A549 (cell line): Measurements from ENCODE around the gene RABGAP1. TPM values are rescaled to one million over a fixed set of nuclear protein-coding genes. Genes with fewer than 3 reads are reported as not detected.

Source experiments
- ATAC-seq, 2 experiments: fragments of 200-7000 bp in 1 of 2; fragments of >200 bp in 1 of 2; cut with Nextera tagmentation in 1 of 2; cut with Tn5 transposase in 1 of 2; 3 replicates each; pipeline versions ENCODE4 v1.8.0 to v1.9.1; 2018 to 2020; ENCODE audit warnings: mild to moderate bottlenecking in 1 of 2, moderate library complexity in 1 of 2
- CTCF ChIA-PET: fragments of 300-600 bp; sonication (Branson Sonifier 250); formaldehyde crosslinking; extraction: SDS; loops from one replicate; lab custom pipeline; 2021; ENCODE audit warnings: antibody characterized with exemption, inconsistent platforms; lab: Yijun Ruan, JAX
- POLR2A ChIA-PET: fragments of 350-600 bp; formaldehyde crosslinking; extraction: SDS; loops from one replicate; lab custom pipeline; 2021; ENCODE audit warnings: antibody characterized with exemption, inconsistent platforms; lab: Yijun Ruan, JAX
- DNase-seq, 2 experiments: peaks; one replicate each; pipeline versions ENCODE4 v3.0.0 to v3.0.0-alpha.2; 2011 to 2016; ENCODE audit warnings: low read depth in 1 of 2, low spot score in 1 of 2
- FAIRE-seq: peaks from 2 replicates; lab custom pipeline; 2011; peaks lifted over from hg19 to GRCh38; lab: Jason Lieb, UNC
- H3K27ac ChIP-seq, 2 experiments: fragments of >200 bp; sonication (Bioruptor Twin); formaldehyde crosslinking; 3 replicates each; pipeline ENCODE4 v1.5.1; 2016 to 2017
- H3K4me1 ChIP-seq: fragments of >200 bp; sonication (Bioruptor Twin); formaldehyde crosslinking; 3 replicates; pipeline ENCODE4 v1.6.1; 2016
- H3K4me2 ChIP-seq: fragments of >200 bp; sonication (Bioruptor Twin); formaldehyde crosslinking; 3 replicates; pipeline ENCODE4 v1.6.1; 2016
- H3K4me3 ChIP-seq: fragments of >200 bp; sonication (Bioruptor Twin); formaldehyde crosslinking; 3 replicates; pipeline ENCODE4 v1.5.1; 2016
- H3K9me3 ChIP-seq: fragments of >200 bp; sonication (Bioruptor Twin); formaldehyde crosslinking; 3 replicates; pipeline ENCODE4 v1.6.1; 2016
- ATOH8 ChIP-seq: fragments of 250-450 bp; sonication (Bioruptor Pico); IDR thresholded peaks from 2 replicates; pipeline ENCODE4 v1.5.0; 2020; ENCODE audit warnings: low read depth, mild to moderate bottlenecking, moderate library complexity
- BHLHE40 ChIP-seq: IDR thresholded peaks from 2 replicates; pipeline ENCODE4 v1.6.1; 2012; ENCODE audit warnings: low read depth, low read length, inconsistent platforms
- CEBPB ChIP-seq, 2 experiments: fragments of >200 bp in 1 of 2; sonication (Bioruptor Twin) in 1 of 2; formaldehyde crosslinking in 1 of 2; IDR thresholded peaks; 2 replicates each; pipeline ENCODE4 v1.6.1; 2012 to 2016
- CHD2 ChIP-seq: fragments of 150-350 bp; IDR thresholded peaks from 2 replicates; pipeline ENCODE4 v1.6.1; 2014; ENCODE audit warnings: low read length; ENCODE audit not compliant: partially characterized antibody
- CTCF ChIP-seq: fragments of >200 bp; sonication (Bioruptor Twin); formaldehyde crosslinking; IDR thresholded peaks from 3 replicates; pipeline ENCODE4 v1.5.1; 2016
- EHF ChIP-seq: fragments of 250-450 bp; sonication (Bioruptor Pico); IDR thresholded peaks from 2 replicates; pipeline ENCODE4 v1.5.0; 2020; ENCODE audit warnings: mild to moderate bottlenecking
- EHMT2 ChIP-seq: fragments of 200-600 bp; sonication (generic); IDR thresholded peaks from 2 replicates; pipeline ENCODE4 v1.6.1; 2016; ENCODE audit warnings: antibody characterized with exemption, low read depth, mild to moderate bottlenecking, moderate library complexity
- FOXS1 ChIP-seq: fragments of 250-450 bp; sonication (Bioruptor Pico); IDR thresholded peaks from 2 replicates; pipeline ENCODE4 v1.5.0; 2020; ENCODE audit warnings: mild to moderate bottlenecking, moderate library complexity
- GATA3 ChIP-seq: IDR thresholded peaks from 2 replicates; pipeline ENCODE4 v1.6.1; 2012; ENCODE audit warnings: borderline replicate concordance
- HDAC2 ChIP-seq: fragments of 200-600 bp; sonication (generic); IDR thresholded peaks from 2 replicates; pipeline ENCODE4 v1.6.1; 2016
- HOXB13 ChIP-seq: fragments of 250-450 bp; sonication (Bioruptor Pico); IDR thresholded peaks from 2 replicates; pipeline ENCODE4 v1.5.0; 2020; ENCODE audit warnings: low read depth, mild to moderate bottlenecking, moderate library complexity
- KDM1A ChIP-seq: fragments of 200-600 bp; sonication (generic); IDR thresholded peaks from 2 replicates; pipeline ENCODE4 v1.6.1; 2016; ENCODE audit warnings: low read depth, mild to moderate bottlenecking
- KDM5A ChIP-seq: fragments of 200-600 bp; sonication (generic); IDR thresholded peaks from 2 replicates; pipeline ENCODE4 v1.6.1; 2016; ENCODE audit warnings: antibody characterized with exemption, mild to moderate bottlenecking
- MAX ChIP-seq: IDR thresholded peaks from 2 replicates; pipeline ENCODE4 v1.6.1; 2012
- POLR2AphosphoS2 ChIP-seq: conservative IDR thresholded peaks from 2 replicates; pipeline ENCODE4 v1.6.1; 2012; ENCODE audit warnings: low read length, improper control_type of control experiment, inconsistent platforms
- RCOR1 ChIP-seq: fragments of 150-350 bp; IDR thresholded peaks from 2 replicates; pipeline ENCODE4 v1.6.1; 2014; ENCODE audit warnings: antibody characterized with exemption, low read length, low read depth
- REST ChIP-seq: fragments of 200-600 bp; sonication (generic); IDR thresholded peaks from 2 replicates; pipeline ENCODE4 v1.6.1; 2016; ENCODE audit warnings: antibody characterized with exemption, mild to moderate bottlenecking, moderate library complexity
- RFX5 ChIP-seq: fragments of 450-650 bp; IDR thresholded peaks from 2 replicates; pipeline ENCODE4 v1.7.1; 2014; ENCODE audit warnings: antibody characterized with exemption, mild to moderate bottlenecking, moderate library complexity
- SMC3 ChIP-seq: fragments of >200 bp; sonication (Bioruptor Twin); formaldehyde crosslinking; IDR thresholded peaks from 3 replicates; pipeline ENCODE4 v1.6.1; 2018; ENCODE audit warnings: inconsistent platforms
- ZSCAN20 ChIP-seq: fragments of 250-450 bp; sonication (Bioruptor Pico); IDR thresholded peaks from 2 replicates; pipeline ENCODE4 v1.8.0; 2022; ENCODE audit warnings: mild to moderate bottlenecking, moderate library complexity
- WGBS: methylation state at CpG from one replicate; pipeline ENCODE4 v1.1.6; 2017; ENCODE audit errors: missing lambda C conversion rate; 5-methylcytosine and 5-hydroxymethylcytosine counted together
- polyA plus RNA-seq, 4 experiments: library from polyadenylated mRNA; depleted of rRNA in 3 of 4; stranded (reverse); fragments of >200 nt; fragmentation: RNase III in 1 of 4; extraction: RNeasy Plus Mini Kit Qiagen cat#74134 plus additional on column Dnase treatment in 1 of 4; gene quantifications; 2 replicates in 3 of 4; 3 replicates in 1 of 4; pipeline ENCODE4 v1.2.3, GENCODE V29; 2011 to 2017

RABGAP1 gene
- polyA plus RNA-seq, 2 of the 4 experiments (the other 2 are of a cell fraction), result 17.5 to 39.9 TPM

GRCh38 chr9:123048748-123049147 lies 107.9 kb downstream of the RABGAP1 start:
- FAIRE-seq, result no peak
- ChIA-PET CTCF (interaction anchor here (1.1 to 1.5 kb wide), 3 partner anchors 27 to 301 kb away, joined by 3 to 4 read pairs (median 4); no protein-coding TSS in a partner anchor), POLR2A (no interaction called here)
- H3K4me3 ChIP-seq, result no peak overlapping the region
- 0 out of 3 replicates have a peak, but pooled peaks cover 3% of the 10 kb centered on the region for H3K4me1 ChIP-seq
- no peak overlapping the region for H3K27ac ChIP-seq
- no peak for TF ChIP-seq ATOH8 (CRISPR knock-in tag)
- no peak for TF ChIP-seq KDM1A
- TF ChIP-seq KDM5A, result no peak
- no peak for TF ChIP-seq CTCF
- no peak for TF ChIP-seq BHLHE40
- no peak for TF ChIP-seq HDAC2
- no peak for TF ChIP-seq ZSCAN20 (CRISPR knock-in tag)
- no peak for TF ChIP-seq FOXS1 (CRISPR knock-in tag)
- no peak for TF ChIP-seq RFX5
- no peak for TF ChIP-seq EHF (CRISPR knock-in tag)
- no peak overlapping the region for H3K4me2 ChIP-seq
- no peak for ATAC-seq
- DNase-seq, result no peak
- 63% methylated on average over 2 of the region's 2 CpGs for WGBS
- no peaks in the 10 kb centered on the region for H3K9me3 ChIP-seq

- CTCF ChIA-PET, result interaction anchor here (1.0 to 1.2 kb wide), 4 partner anchors 19 to 300 kb away, joined by 3 to 4 read pairs (median 3); no protein-coding TSS in a partner anchor
- no peak overlapping the region for H3K4me2 ChIP-seq
- H3K4me1 ChIP-seq, result 0 out of 3 replicates have a peak, but pooled peaks cover 3% of the 10 kb centered on the region
- FAIRE-seq (no peak), DNase-seq (no peak), ATAC-seq (no peak)
- WGBS, result 79% methylated on average over 3 of the region's 3 CpGs
- H3K9me3 ChIP-seq, result no peaks in the 10 kb centered on the region
- H3K4me3 ChIP-seq, result no peak overlapping the region
- POLR2A ChIA-PET, result no interaction called here
- H3K27ac ChIP-seq, result no peak overlapping the region; a peak in 1 of 6 replicates
- TF ChIP-seq REST (0 out of 2 replicates have a peak, but pooled peaks have one; percentile 15), RCOR1 (no peak), CEBPB (IDR thresholded peaks at IDR 0.05) (no peak)
Observed at GRCh38 chr9:123049589-123050222, 108.9 kb downstream of the RABGAP1 start.

GRCh38 chr9:123053046-123053445 lies 112.2 kb downstream of the RABGAP1 start:
- no peak overlapping the region for H3K27ac ChIP-seq
- CTCF ChIA-PET, result interaction anchor here (0.6 to 1.7 kb wide), 3 partner anchors 8 to 301 kb away, joined by 3 read pairs; no protein-coding TSS in a partner anchor
- ATAC-seq (no peak), FAIRE-seq (no peak), DNase-seq (no peak)
- 0 out of 3 replicates have a peak, but pooled peaks cover 3% of the 10 kb centered on the region for H3K4me1 ChIP-seq
- H3K9me3 ChIP-seq, result no peaks in the 10 kb centered on the region
- no peak overlapping the region for H3K4me2 ChIP-seq
- no peak overlapping the region for H3K4me3 ChIP-seq
- POLR2A ChIA-PET, result interaction anchor here (0.6 kb wide), 1 partner anchor 16 kb away, joined by 3 read pairs; no protein-coding TSS in a partner anchor
- no peak for TF ChIP-seq POLR2AphosphoS2
- no peak for TF ChIP-seq HOXB13 (CRISPR knock-in tag)
- TF ChIP-seq RCOR1, result no peak
- TF ChIP-seq EHF (CRISPR knock-in tag), result no peak
- TF ChIP-seq REST, result no peak
- TF ChIP-seq EHMT2, result no peak
- no peak for TF ChIP-seq CHD2
- no peak for TF ChIP-seq ATOH8 (CRISPR knock-in tag)
- no peak for TF ChIP-seq ZSCAN20 (CRISPR knock-in tag)
- no peak for TF ChIP-seq SMC3
- TF ChIP-seq MAX, result no peak
- TF ChIP-seq KDM5A, result no peak
- TF ChIP-seq GATA3, result no peak
